Activated B cell treated with CpG ODN at 0.5 μM for 24 hours (primary cell): Measurements from ENCODE around the gene NOL9. TPM values are rescaled to one million over a fixed set of nuclear protein-coding genes. Genes with fewer than 3 reads are reported as not detected.
"Not testable (repeated sequence)": the region's sequence is repeated elsewhere in the genome, so short reads cannot be mapped to it uniquely, and the experiment has no call there.

Source experiments
- ATAC-seq: fragments of 200-7000 bp; cut with Tn5 transposase; one replicate; pipeline ENCODE4 v1.10.0; 2021; ENCODE audit warnings: low read depth, mild to moderate bottlenecking, moderate library complexity
- CTCF ChIA-PET: fragments of 350-600 bp; sonication (Branson Sonifier 250); formaldehyde crosslinking; loops from one replicate; lab custom pipeline; 2021; ENCODE audit warnings: antibody characterized with exemption; lab: Charles Lee
- POLR2A ChIA-PET: fragments of 350-600 bp; sonication (Branson Sonifier 250); formaldehyde crosslinking; loops from one replicate; lab custom pipeline; 2021; ENCODE audit warnings: antibody characterized with exemption; lab: Charles Lee
- DNase-seq: peaks from one replicate; pipeline ENCODE4 v3.0.0; 2022
- H3K27ac Mint-ChIP-seq: one replicate; pipeline ENCODE4 v1.8.0; 2020; ENCODE audit warnings: mixed read lengths
- H3K27me3 Mint-ChIP-seq: one replicate; pipeline ENCODE4 v1.8.0; 2021; ENCODE audit warnings: mixed read lengths
- H3K36me3 Mint-ChIP-seq: one replicate; pipeline ENCODE4 v1.8.0; 2021; ENCODE audit warnings: low read depth, mixed read lengths
- H3K4me1 Mint-ChIP-seq: one replicate; pipeline ENCODE4 v1.8.0; 2021; ENCODE audit warnings: mixed read lengths
- H3K4me3 Mint-ChIP-seq: one replicate; pipeline ENCODE4 v1.8.0; 2020; ENCODE audit warnings: mild to moderate bottlenecking, mixed read lengths
- H3K9me3 Mint-ChIP-seq: one replicate; pipeline ENCODE4 v1.8.0; 2020; ENCODE audit warnings: mixed read lengths
- CTCF ChIP-seq: fragments of 200-600 bp; IDR thresholded peaks from one replicate; pipeline ENCODE4 v1.8.0; 2022; ENCODE audit warnings: antibody characterized with exemption, mild to moderate bottlenecking
- intact Hi-C: fragments of 100-400 bp; cut with micrococcal nuclease; formaldehyde crosslinking; loops from one replicate; pipeline ENCODE4 v1.15.1; 2024
- total RNA-seq: library from RNA; stranded (reverse); gene quantifications from 2 replicates; pipeline ENCODE4 v1.2.3, GENCODE V29; 2022

NOL9 gene
- total RNA-seq, 1 donor from 2014 or later, result 58.6 TPM

GRCh38 chr1:6570100-6570499 lies 15.8 kb upstream of the NOL9 start:
- no peaks in the 10 kb centered on the region for H3K9me3 Mint-ChIP-seq
- H3K4me3 Mint-ChIP-seq, result no peak overlapping the region
- ATAC-seq (no peak), DNase-seq (no peak)
- H3K27me3 Mint-ChIP-seq, result peaks cover 9% of the 10 kb centered on the region
- H3K4me1 Mint-ChIP-seq, result no peaks in the 10 kb centered on the region
- ChIA-PET POLR2A (no interaction called here), CTCF (no interaction called here)
- TF ChIP-seq CTCF, result no peak
- no peaks in the 10 kb centered on the region for H3K36me3 Mint-ChIP-seq
- H3K27ac Mint-ChIP-seq, result no peak overlapping the region
- intact Hi-C loops, result no loop called here

GRCh38 chr1:6569033-6569432 lies 14.7 kb upstream of the NOL9 start:
- ATAC-seq, result no peak
- intact Hi-C loops, result no loop called here
- no peak overlapping the region for H3K27ac Mint-ChIP-seq
- no peaks in the 10 kb centered on the region for H3K9me3 Mint-ChIP-seq
- H3K36me3 Mint-ChIP-seq, result no peaks in the 10 kb centered on the region
- H3K4me3 Mint-ChIP-seq, result no peak overlapping the region
- TF ChIP-seq CTCF, result no peak
- H3K27me3 Mint-ChIP-seq, result peaks cover 9% of the 10 kb centered on the region
- no peaks in the 10 kb centered on the region for H3K4me1 Mint-ChIP-seq
- POLR2A ChIA-PET, result interaction anchor here (0.6 kb wide), 1 partner anchor 11 kb away, joined by 3 read pairs; no protein-coding TSS in a partner anchor
- DNase-seq, result no peak
- CTCF ChIA-PET, result interaction anchor here (0.5 kb wide), 1 partner anchor 16 kb away, joined by 3 read pairs; no protein-coding TSS in a partner anchor

- ChIA-PET POLR2A (interaction anchor here (0.6 kb wide), 1 partner anchor 142 kb away, joined by 5 read pairs; no protein-coding TSS in a partner anchor), CTCF (no interaction called here)
- ATAC-seq (no peak), DNase-seq (no peak)
- Mint-ChIP-seq H3K27me3 (peaks cover 1% of the 10 kb centered on the region), H3K4me3 (no peak overlapping the region), H3K9me3 (no peaks in the 10 kb centered on the region), H3K27ac (no peak overlapping the region), H3K4me1 (peaks cover 1% of the 10 kb centered on the region), H3K36me3 (no peaks in the 10 kb centered on the region)
- no peak for TF ChIP-seq CTCF
- intact Hi-C loops, result no loop called here
Observed at GRCh38 chr1:6560267-6560666, 6.0 kb upstream of the NOL9 start.

- DNase-seq, ATAC-seq, H3K27ac Mint-ChIP-seq, H3K36me3 Mint-ChIP-seq, intact Hi-C loops, H3K4me3 Mint-ChIP-seq, CTCF ChIA-PET, H3K27me3 Mint-ChIP-seq, H3K4me1 Mint-ChIP-seq, H3K9me3 Mint-ChIP-seq: not testable (repeated sequence)
- POLR2A ChIA-PET, result interaction anchor here (1.1 kb wide), 1 partner anchor 21 kb away, joined by 3 read pairs; the partner anchor contains the start of gene ZBTB48
Observed at GRCh38 chr1:6559161-6559560, 4.8 kb upstream of the NOL9 start.

GRCh38 chr1:6557597-6557996 lies 3.3 kb upstream of the NOL9 start:
- ChIA-PET POLR2A (no interaction called here), CTCF (interaction anchor here (1.2 kb wide), 1 partner anchor 69 kb away, joined by 3 read pairs; no protein-coding TSS in a partner anchor)
- no peak for ATAC-seq
- H3K4me1 Mint-ChIP-seq, result peaks cover 14% of the 10 kb centered on the region
- no peak overlapping the region for H3K27ac Mint-ChIP-seq
- H3K9me3 Mint-ChIP-seq, result no peaks in the 10 kb centered on the region
- H3K4me3 Mint-ChIP-seq, result no peak overlapping the region
- peaks cover 1% of the 10 kb centered on the region for H3K27me3 Mint-ChIP-seq
- intact Hi-C loops, result no loop called here
- TF ChIP-seq CTCF, result no peak
- DNase-seq, result no peak
- H3K36me3 Mint-ChIP-seq, result no peaks in the 10 kb centered on the region
